K562 (cell line): ENCODE measurements around the gene MC2R. TPM values are rescaled to one million over a fixed set of nuclear protein-coding genes. Genes with fewer than 3 reads are reported as not detected.

Source experiments
- ATAC-seq: fragments of 200-7000 bp; cut with Tn5 transposase; 3 replicates; pipeline ENCODE4 v1.9.1; 2020; ENCODE audit warnings: moderate library complexity
- BruUV-seq: library from RNA; stranded (reverse); fragments of 400-500 nt; replicated peaks from 2 replicates; lab custom pipeline; 2021; lab: Mats Ljungman, UMichigan
- CTCF ChIA-PET: fragments of 300-600 bp; formaldehyde crosslinking; extraction: SDS; loops from one replicate; lab custom pipeline; 2021; ENCODE audit warnings: low intra/inter-chr PET ratio; lab: Yijun Ruan, JAX
- POLR2A ChIA-PET: fragments of 300-600, 350-650 bp; sonication (Branson Sonifier 250); formaldehyde crosslinking; extraction: SDS; loops from one replicate; lab custom pipeline; 2021; ENCODE audit warnings: antibody characterized with exemption, inconsistent platforms; lab: Yijun Ruan, JAX
- DNase-seq, 4 experiments: peaks; one replicate each; pipeline versions ENCODE4 v3.0.0 to v3.0.0-alpha.2; 2011 to 2018; ENCODE audit warnings: low spot score in 3 of 4, mixed read lengths in 3 of 4; ENCODE audit errors: extremely low read depth in 1 of 4
- FAIRE-seq: peaks from 2 replicates; lab custom pipeline; 2011; peaks lifted over from hg19 to GRCh38; lab: Jason Lieb, UNC
- H2AFZ ChIP-seq: 2 replicates; pipeline ENCODE4 v1.6.0; 2011; ENCODE audit warnings: low read depth, low read length, control low read depth, inconsistent platforms
- H3K27ac ChIP-seq: fragments of 200-600 bp; 3 replicates; pipeline ENCODE4 v1.8.0; 2011; ENCODE audit warnings: low read depth, mild to moderate bottlenecking, control low read depth, inconsistent platforms, low read length, moderate library complexity, mixed read lengths; ENCODE audit errors: extremely low read depth
- H3K27me3 ChIP-seq, 2 experiments: fragments of 300-600 bp in 1 of 2; 2 replicates in 1 of 2; 3 replicates in 1 of 2; pipeline versions ENCODE4 v1.6.0 to v1.8.0; 2011; ENCODE audit warnings: inconsistent platforms in 2 of 2, low read length in 2 of 2, mild to moderate bottlenecking in 1 of 2, mixed read lengths in 1 of 2, moderate library complexity in 1 of 2; ENCODE audit not compliant: control insufficient read depth in 2 of 2, insufficient read depth in 2 of 2
- H3K36me3 ChIP-seq: fragments of 300-600 bp; 3 replicates; pipeline ENCODE4 v1.8.0; 2011; ENCODE audit warnings: mild to moderate bottlenecking, low read length, inconsistent platforms; ENCODE audit not compliant: control insufficient read depth, insufficient read depth
- H3K4me1 ChIP-seq, 2 experiments: fragments of 200-600 bp in 1 of 2; replicated peaks in 1 of 2; 2 replicates in 1 of 2; 3 replicates in 1 of 2; pipeline versions ENCODE4 v1.5.1 to v1.8.0; 2011; ENCODE audit warnings: inconsistent platforms in 2 of 2, low read length in 2 of 2, mild to moderate bottlenecking in 1 of 2, mixed read lengths in 1 of 2, moderate library complexity in 1 of 2; ENCODE audit not compliant: control insufficient read depth in 2 of 2, insufficient read depth in 2 of 2
- H3K4me2 ChIP-seq: 2 replicates; pipeline ENCODE4 v1.6.1; 2011; ENCODE audit warnings: low read length, control low read depth, inconsistent platforms, mixed read lengths; ENCODE audit not compliant: insufficient read depth
- H3K4me3 ChIP-seq: fragments of 200-600 bp; sonication (generic), shearing (Covaris generic); 2 replicates; pipeline ENCODE4 v1.5.1; 2016; ENCODE audit warnings: control low read depth, inconsistent platforms
- H3K79me2 ChIP-seq: fragments of 200-600 bp; 3 replicates; pipeline ENCODE4 v1.8.0; 2011; ENCODE audit warnings: low read length, inconsistent platforms; ENCODE audit not compliant: control insufficient read depth, insufficient read depth
- H3K9ac ChIP-seq, 2 experiments: 2 replicates each; pipeline versions ENCODE4 v1.6.0 to v1.6.1; 2011; ENCODE audit warnings: low read depth in 2 of 2, low read length in 2 of 2, control low read depth in 1 of 2, inconsistent platforms in 1 of 2, mild to moderate bottlenecking in 1 of 2, mixed read lengths in 1 of 2; ENCODE audit not compliant: insufficient read depth in 1 of 2
- H3K9me1 ChIP-seq: one replicate; pipeline ENCODE4 v1.6.0; 2011; ENCODE audit warnings: inconsistent platforms, mild to moderate bottlenecking, low read length, moderate library complexity; ENCODE audit not compliant: control insufficient read depth, insufficient read depth
- H3K9me3 ChIP-seq: replicated peaks from 2 replicates; pipeline ENCODE4 v1.5.1; 2011; ENCODE audit warnings: low read depth, low read length, inconsistent platforms; ENCODE audit not compliant: control insufficient read depth, insufficient read depth
- H4K20me1 ChIP-seq: replicated peaks from 2 replicates; pipeline ENCODE4 v1.6.1; 2011; ENCODE audit warnings: low read length, inconsistent platforms, mixed read lengths; ENCODE audit not compliant: control insufficient read depth, insufficient read depth
- MED1 ChIP-seq: sonication (generic); formaldehyde crosslinking; IDR thresholded peaks from 2 replicates; pipeline ENCODE4 v1.8.1; 2023; ENCODE audit warnings: missing genetic modification reagents, borderline replicate concordance
- MTA1 ChIP-seq: fragments of 450-650 bp; IDR thresholded peaks from 2 replicates; pipeline ENCODE4 v1.6.1; 2017; ENCODE audit warnings: borderline replicate concordance
- RNF219 ChIP-seq: fragments of 250-450 bp; sonication (Bioruptor Pico); IDR thresholded peaks from 2 replicates; pipeline ENCODE4 v1.5.0; 2022; ENCODE audit warnings: mild to moderate bottlenecking
- ZNF408 ChIP-seq: fragments of 250-450 bp; sonication (Bioruptor Pico); IDR thresholded peaks from 2 replicates; pipeline ENCODE4 v1.4.0; 2020; ENCODE audit warnings: low read depth, mild to moderate bottlenecking, moderate library complexity
- WGBS: fragments of 100-300 bp; shearing (Covaris generic); methylation state at CpG from one replicate; pipeline ENCODE4 v1.1.6; 2016; ENCODE audit warnings: low coverage, mixed read lengths; ENCODE audit not compliant: insufficient coverage; ENCODE audit errors: missing lambda C conversion rate; 5-methylcytosine and 5-hydroxymethylcytosine counted together
- in situ Hi-C: fragments of 300-500 bp; cut with MboI; formaldehyde crosslinking; loops from 4 replicates; pipeline ENCODE4 v1.15.0; 2018; ENCODE audit warnings: inconsistent platforms, mixed read lengths
- intact Hi-C: fragments of 100-400 bp; cut with micrococcal nuclease; formaldehyde crosslinking; loops from 2 replicates; pipeline ENCODE4 v1.14.2; 2022
- polyA plus RNA-seq, 8 experiments: library from polyadenylated mRNA; depleted of rRNA in 4 of 8; stranded (reverse) in 5 of 8; unstranded in 3 of 8; fragments of >200 nt; fragmentation: Nextera tagmentation in 2 of 8; fragmentation: Illumina TruSeq in 1 of 8; extraction: Ambion mirVana in 2 of 8; extraction: Trizol in 1 of 8; gene quantifications; 2 replicates each; pipeline versions ENCODE4 v1.2.1 to v1.2.3, GENCODE V29; 2011 to 2014; ENCODE audit warnings: inconsistent platforms in 1 of 8, missing spikeins in 1 of 8
- total RNA-seq, 7 experiments: library from RNA; depleted of rRNA in 6 of 7; stranded (reverse); fragments of >200 nt in 6 of 7; fragmentation: Illumina TruSeq in 2 of 7; extraction: Trizol in 2 of 7; gene quantifications; 2 replicates each; pipeline versions ENCODE4 v1.2.1 to v1.2.3, GENCODE V29; 2011 to 2021; ENCODE audit warnings: low replicate concordance in 1 of 7

Gene MC2R
- total and polyA plus RNA-seq, 9 of the 15 experiments (the other 6 are each of a cell fraction or from before 2014, with no cell fraction given) = not detected

GRCh38 chr18:13940326-13940725 is 25.0 kb upstream of the MC2R start:
- ATAC-seq (no peak), FAIRE-seq (no peak)
- in situ Hi-C loops = no loop called here

More at GRCh38 chr18:13940326-13940725, 25.0 kb upstream of the MC2R start:
- Histone ChIP-seq H3K4me3 (no peak overlapping the region), H3K4me1 (no peaks in the 10 kb centered on the region), H3K9me1 (no peaks in the 10 kb centered on the region), H3K27ac (no peak overlapping the region), H3K36me3 (no peaks in the 10 kb centered on the region), H3K27me3 (no peaks in the 10 kb centered on the region; a peak in 1 of 5 replicates), H4K20me1 (no peaks in the 10 kb centered on the region), H3K9ac (no peak overlapping the region), H3K9me3 (no peaks in the 10 kb centered on the region), H3K79me2 (no peaks in the 10 kb centered on the region), H3K4me2 (no peak overlapping the region), H2AFZ (no peak overlapping the region)
- intact Hi-C loops = no loop called here
- ChIA-PET POLR2A (no interaction called here), CTCF (no interaction called here)
- WGBS = 2% methylated on average over 14 of the region's 14 CpGs
- BruUV-seq = no TSS peak
- TF ChIP-seq MTA1 = no peak
- no peak for TF ChIP-seq ZNF408 (CRISPR knock-in tag)
- TF ChIP-seq RNF219 = no peak
- no peak for TF ChIP-seq MED1
- no peak for DNase-seq
